HEK293 (cell line): ENCODE data around the gene ZBP1.

ENCODE experiments used
- CTCF ChIA-PET: fragments of 350-600 bp; formaldehyde crosslinking; extraction: SDS; loops from one replicate; lab custom pipeline; 2021; ENCODE audit warnings: antibody characterized with exemption; lab: Yijun Ruan, JAX
- POLR2A ChIA-PET: fragments of 300-600 bp; formaldehyde crosslinking; extraction: SDS; loops from one replicate; lab custom pipeline; 2020; ENCODE audit warnings: antibody characterized with exemption, inconsistent platforms; lab: Yijun Ruan, JAX
- H3K27ac ChIP-seq: fragments of 200-500 bp; sonication (Bioruptor generic); 2 replicates; pipeline ENCODE4 v1.5.1; 2014; ENCODE audit warnings: low read depth, low read length, control low read depth, inconsistent platforms; ENCODE audit errors: extremely low read depth
- H3K36me3 ChIP-seq, 2 experiments: fragments of 200-500 bp in 1 of 2; sonication (Bioruptor generic) in 1 of 2; 1 replicate in 1 of 2; 2 replicates in 1 of 2; pipeline ENCODE4 v1.5.1; 2014 to 2017; ENCODE audit warnings: inconsistent platforms in 2 of 2, low read length in 2 of 2; ENCODE audit not compliant: control insufficient read depth in 2 of 2, insufficient read depth in 1 of 2
- H3K4me1 ChIP-seq: fragments of 200-500 bp; sonication (Bioruptor generic); 2 replicates; pipeline ENCODE4 v1.5.1; 2014; ENCODE audit warnings: mild to moderate bottlenecking, low read length, inconsistent platforms; ENCODE audit not compliant: control insufficient read depth, insufficient read depth
- H3K4me3 ChIP-seq: 2 replicates; pipeline ENCODE4 v1.5.1; 2011; ENCODE audit warnings: low read depth, mild to moderate bottlenecking, control low read depth, low read length, moderate library complexity
- H3K9me3 ChIP-seq: fragments of 200-500 bp; sonication (Bioruptor generic); 2 replicates; pipeline ENCODE4 v1.5.1; 2014; ENCODE audit warnings: low read depth, low read length, inconsistent platforms; ENCODE audit not compliant: control insufficient read depth, insufficient read depth
- ELK4 ChIP-seq: IDR thresholded peaks from 2 replicates; pipeline ENCODE4 v1.6.1; 2011; ENCODE audit warnings: mild to moderate bottlenecking, low read depth, low read length, borderline replicate concordance
- GLIS1 ChIP-seq: fragments of 450-650 bp; formaldehyde crosslinking; IDR thresholded peaks from 2 replicates; pipeline ENCODE4 v1.5.1; 2016; ENCODE audit warnings: missing biosample characterization, missing genetic modification characterization
- GLIS2 ChIP-seq: fragments of 450-650 bp; formaldehyde crosslinking; IDR thresholded peaks from 2 replicates; pipeline ENCODE4 v1.5.1; 2016; ENCODE audit warnings: missing biosample characterization, missing genetic modification characterization
- HIC1 ChIP-seq: fragments of 450-650 bp; formaldehyde crosslinking; IDR thresholded peaks from 2 replicates; pipeline ENCODE4 v1.5.1; 2016; ENCODE audit warnings: missing biosample characterization, missing genetic modification characterization
- REPIN1 ChIP-seq: fragments of 450-650 bp; formaldehyde crosslinking; IDR thresholded peaks from 2 replicates; pipeline ENCODE4 v1.5.1; 2017; ENCODE audit warnings: missing biosample characterization, missing genetic modification characterization, low read depth
- ZBTB17 ChIP-seq: fragments of 450-650 bp; formaldehyde crosslinking; IDR thresholded peaks from 2 replicates; pipeline ENCODE4 v1.5.1; 2016; ENCODE audit warnings: missing biosample characterization, missing genetic modification characterization
- ZBTB48 ChIP-seq: fragments of 450-650 bp; formaldehyde crosslinking; IDR thresholded peaks from 2 replicates; pipeline ENCODE4 v1.5.1; 2016; ENCODE audit warnings: missing biosample characterization, missing genetic modification characterization
- ZFHX2 ChIP-seq: fragments of 450-650 bp; formaldehyde crosslinking; conservative IDR thresholded peaks from 2 replicates; pipeline ENCODE4 v1.5.1; 2016; ENCODE audit warnings: missing biosample characterization, missing genetic modification characterization
- ZFP37 ChIP-seq: fragments of 450-650 bp; formaldehyde crosslinking; IDR thresholded peaks from 2 replicates; pipeline ENCODE4 v1.5.1; 2016; ENCODE audit warnings: missing biosample characterization, missing genetic modification characterization
- ZNF146 ChIP-seq: fragments of 450-650 bp; formaldehyde crosslinking; IDR thresholded peaks from 2 replicates; pipeline ENCODE4 v1.5.1; 2016; ENCODE audit warnings: missing biosample characterization, missing genetic modification characterization
- ZNF174 ChIP-seq: fragments of 450-650 bp; formaldehyde crosslinking; IDR thresholded peaks from 2 replicates; pipeline ENCODE4 v1.5.0; 2017; ENCODE audit warnings: missing biosample characterization, mild to moderate bottlenecking, missing genetic modification characterization
- ZNF223 ChIP-seq: fragments of 450-650 bp; formaldehyde crosslinking; IDR thresholded peaks from 2 replicates; pipeline ENCODE4 v1.5.1; 2016; ENCODE audit warnings: missing biosample characterization, missing genetic modification characterization
- ZNF302 ChIP-seq: fragments of 450-650 bp; formaldehyde crosslinking; IDR thresholded peaks from 2 replicates; pipeline ENCODE4 v1.5.1; 2016; ENCODE audit warnings: missing biosample characterization, missing genetic modification characterization, low read depth
- ZNF404 ChIP-seq: fragments of 450-650 bp; formaldehyde crosslinking; IDR thresholded peaks from 2 replicates; pipeline ENCODE4 v1.5.1; 2017; ENCODE audit warnings: missing biosample characterization, missing genetic modification characterization
- ZNF529 ChIP-seq: fragments of 450-650 bp; formaldehyde crosslinking; IDR thresholded peaks from 2 replicates; pipeline ENCODE4 v1.5.1; 2017; ENCODE audit warnings: missing genetic modification characterization, missing biosample characterization; ENCODE audit not compliant: insufficient replicate concordance
- ZNF623 ChIP-seq: fragments of 450-650 bp; formaldehyde crosslinking; IDR thresholded peaks from 2 replicates; pipeline ENCODE4 v1.5.1; 2016; ENCODE audit warnings: missing biosample characterization, missing genetic modification characterization
- ZNF654 ChIP-seq: fragments of 450-650 bp; formaldehyde crosslinking; IDR thresholded peaks from 2 replicates; pipeline ENCODE4 v1.5.1; 2016; ENCODE audit warnings: low read depth, missing biosample characterization, missing genetic modification characterization
- ZNF747 ChIP-seq: fragments of 450-650 bp; formaldehyde crosslinking; IDR thresholded peaks from 2 replicates; pipeline ENCODE4 v1.5.1; 2016; ENCODE audit warnings: missing biosample characterization, missing genetic modification characterization
- ZNF776 ChIP-seq: fragments of 450-650 bp; formaldehyde crosslinking; IDR thresholded peaks from 2 replicates; pipeline ENCODE4 v1.5.0; 2017; ENCODE audit warnings: missing biosample characterization, missing genetic modification characterization, borderline replicate concordance
- ZNF843 ChIP-seq: fragments of 450-650 bp; formaldehyde crosslinking; IDR thresholded peaks from 2 replicates; pipeline ENCODE4 v1.5.1; 2016; ENCODE audit warnings: missing biosample characterization, missing genetic modification characterization
- TF ChIP-seq, protein P1 (sequence below): fragments of 450-650 bp; formaldehyde crosslinking; IDR thresholded peaks from 2 replicates; pipeline ENCODE4 v1.5.1; 2016; ENCODE audit warnings: missing biosample characterization, missing genetic modification characterization
- TF ChIP-seq, protein P2 (sequence below): fragments of 450-650 bp; formaldehyde crosslinking; IDR thresholded peaks from 2 replicates; pipeline ENCODE4 v1.5.1; 2016; ENCODE audit warnings: missing biosample characterization, missing genetic modification characterization

The ZBP1 gene

GRCh38 chr20:57596998-57597939 is 23.0 kb downstream of the ZBP1 start (continued):
- TF ChIP-seq, protein P1, sequence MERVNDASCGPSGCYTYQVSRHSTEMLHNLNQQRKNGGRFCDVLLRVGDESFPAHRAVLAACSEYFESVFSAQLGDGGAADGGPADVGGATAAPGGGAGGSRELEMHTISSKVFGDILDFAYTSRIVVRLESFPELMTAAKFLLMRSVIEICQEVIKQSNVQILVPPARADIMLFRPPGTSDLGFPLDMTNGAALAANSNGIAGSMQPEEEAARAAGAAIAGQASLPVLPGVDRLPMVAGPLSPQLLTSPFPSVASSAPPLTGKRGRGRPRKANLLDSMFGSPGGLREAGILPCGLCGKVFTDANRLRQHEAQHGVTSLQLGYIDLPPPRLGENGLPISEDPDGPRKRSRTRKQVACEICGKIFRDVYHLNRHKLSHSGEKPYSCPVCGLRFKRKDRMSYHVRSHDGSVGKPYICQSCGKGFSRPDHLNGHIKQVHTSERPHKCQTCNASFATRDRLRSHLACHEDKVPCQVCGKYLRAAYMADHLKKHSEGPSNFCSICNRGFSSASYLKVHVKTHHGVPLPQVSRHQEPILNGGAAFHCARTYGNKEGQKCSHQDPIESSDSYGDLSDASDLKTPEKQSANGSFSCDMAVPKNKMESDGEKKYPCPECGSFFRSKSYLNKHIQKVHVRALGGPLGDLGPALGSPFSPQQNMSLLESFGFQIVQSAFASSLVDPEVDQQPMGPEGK, result peak; percentile 59; the same call in 1 of the 2 replicates
- peak; percentile 62 for TF ChIP-seq ZNF654 (tag by site-specific recombination)

GRCh38 chr20:57596358-57596757 is 23.9 kb downstream of the ZBP1 start:
- ChIA-PET POLR2A (no interaction called here), CTCF (interaction anchor here (0.6 to 7.9 kb wide), 34 partner anchors 10 to 1139 kb away, joined by 3 to 124 read pairs (median 4); no protein-coding TSS in a partner anchor)
- no peaks in the 10 kb centered on the region for H3K9me3 ChIP-seq
- no peaks in the 10 kb centered on the region for H3K4me1 ChIP-seq
- H3K27ac ChIP-seq, result no peak overlapping the region
- TF ChIP-seq ZNF623 (tag by site-specific recombination) (no peak), ZBTB17 (no peak), ZNF302 (tag by site-specific recombination) (no peak), ZFHX2 (no peak), HIC1 (tag by site-specific recombination) (no peak), GLIS2 (tag by site-specific recombination) (no peak), ZBTB48 (no peak), ZNF146 (no peak), ZNF529 (no peak), ZNF404 (tag by site-specific recombination) (no peak), ZFP37 (tag by site-specific recombination) (no peak), ELK4 (no peak), ZNF776 (tag by site-specific recombination) (no peak), ZNF223 (tag by site-specific recombination) (no peak), ZNF174 (tag by site-specific recombination) (no peak), ZNF843 (tag by site-specific recombination) (no peak), REPIN1 (tag by site-specific recombination) (no peak), ZNF747 (no peak), GLIS1 (no peak)
- TF ChIP-seq, protein P2, sequence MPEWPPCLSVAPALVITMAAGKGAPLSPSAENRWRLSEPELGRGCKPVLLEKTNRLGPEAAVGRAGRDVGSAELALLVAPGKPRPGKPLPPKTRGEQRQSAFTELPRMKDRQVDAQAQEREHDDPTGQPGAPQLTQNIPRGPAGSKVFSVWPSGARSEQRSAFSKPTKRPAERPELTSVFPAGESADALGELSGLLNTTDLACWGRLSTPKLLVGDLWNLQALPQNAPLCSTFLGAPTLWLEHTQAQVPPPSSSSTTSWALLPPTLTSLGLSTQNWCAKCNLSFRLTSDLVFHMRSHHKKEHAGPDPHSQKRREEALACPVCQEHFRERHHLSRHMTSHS, result no peak
- no peaks in the 10 kb centered on the region for H3K36me3 ChIP-seq
- H3K4me3 ChIP-seq, result no peak overlapping the region
